Gastrocnemius medialis (tissue), 4 donors: Measurements from ENCODE around the gene PTGES2. TPM values are rescaled to one million over a fixed set of nuclear protein-coding genes. Genes with fewer than 3 reads are reported as not detected.

Experiments
- ATAC-seq, 2 donors: fragments of 150-250 bp; one replicate each; pipeline ENCODE4 v1.9.1; 2016
- DNase-seq, 2 donors: peaks; one replicate each; pipeline ENCODE4 v3.0.0-alpha.2; 2019
- H3K27ac ChIP-seq, 4 donors: fragments of 200-600 bp; sonication (generic); 1 replicate in 1 of 4; 2 replicates in 3 of 4; pipeline ENCODE4 v1.5.1; 2016 to 2018; ENCODE audit warnings: mild to moderate bottlenecking in 2 of 4, moderate library complexity in 1 of 4
- H3K27me3 ChIP-seq, 3 donors: fragments of 200-600 bp; sonication (generic) in 2 of 3; 1 replicate in 1 of 3; 2 replicates in 2 of 3; pipeline versions ENCODE4 v1.5.1 to v1.6.0; 2016 to 2019; ENCODE audit warnings: mild to moderate bottlenecking in 1 of 3, moderate library complexity in 1 of 3
- H3K36me3 ChIP-seq, 2 donors: fragments of 200-600 bp; sonication (generic) in 1 of 2; one replicate each; pipeline ENCODE4 v1.5.1; 2017 to 2018
- H3K4me1 ChIP-seq, 2 donors: fragments of 200-600 bp; sonication (generic) in 1 of 2; one replicate each; pipeline ENCODE4 v1.5.1; 2016 to 2017; ENCODE audit warnings: mild to moderate bottlenecking in 2 of 2
- H3K4me3 ChIP-seq, 4 donors: fragments of 200-600 bp; sonication (generic) in 3 of 4; 1 replicate in 1 of 4; 2 replicates in 3 of 4; pipeline ENCODE4 v1.5.1; 2016 to 2019; ENCODE audit warnings: mild to moderate bottlenecking in 2 of 4
- H3K9me3 ChIP-seq, 3 donors: fragments of 200-600 bp; sonication (generic) in 2 of 3; 1 replicate in 1 of 3; 2 replicates in 2 of 3; pipeline ENCODE4 v1.5.1; 2016 to 2019
- POLR2A ChIP-seq, 2 donors: fragments of 450-650 bp; IDR thresholded peaks; one replicate each; pipeline ENCODE4 v1.6.1; 2017; ENCODE audit warnings: antibody characterized with exemption in 2 of 2, mild to moderate bottlenecking in 2 of 2, moderate library complexity in 2 of 2
- in situ Hi-C, 4 donors: fragments of 200-750 bp; cut with MboI; loops; one replicate each; pipeline versions ENCODE4 v1.15.0 to v1.8.0; 2017; ENCODE audit warnings: low sequenced_read_pairs in 4 of 4
- intact Hi-C: fragments of 100-400 bp; cut with DNase I; formaldehyde crosslinking; loops from one replicate; pipeline ENCODE4 v1.15.1; 2023; ENCODE audit warnings: low total_unique reads
- total RNA-seq, 4 donors: library from RNA; depleted of rRNA; stranded (reverse); fragments of >200 nt; gene quantifications; one replicate each; pipeline versions ENCODE4 v1.1.0 to v1.2.3, GENCODE V29; 2016
- TF ChIP-seq, protein P1 (sequence below), 5 experiments: fragments of 450-650 bp in 3 of 5; fragments of 200-600 bp in 2 of 5; sonication (generic) in 2 of 5; IDR thresholded peaks in 4 of 5; conservative IDR thresholded peaks in 1 of 5; 1 replicate in 4 of 5; 2 replicates in 1 of 5; pipeline ENCODE4 v1.5.1; 2016 to 2019; ENCODE audit warnings: antibody characterized with exemption in 5 of 5, mild to moderate bottlenecking in 3 of 5, moderate library complexity in 3 of 5

Gene PTGES2
- total RNA-seq, 4 donors from 2014 or later: 95.2 to 266 (median 155) TPM

DNA sequence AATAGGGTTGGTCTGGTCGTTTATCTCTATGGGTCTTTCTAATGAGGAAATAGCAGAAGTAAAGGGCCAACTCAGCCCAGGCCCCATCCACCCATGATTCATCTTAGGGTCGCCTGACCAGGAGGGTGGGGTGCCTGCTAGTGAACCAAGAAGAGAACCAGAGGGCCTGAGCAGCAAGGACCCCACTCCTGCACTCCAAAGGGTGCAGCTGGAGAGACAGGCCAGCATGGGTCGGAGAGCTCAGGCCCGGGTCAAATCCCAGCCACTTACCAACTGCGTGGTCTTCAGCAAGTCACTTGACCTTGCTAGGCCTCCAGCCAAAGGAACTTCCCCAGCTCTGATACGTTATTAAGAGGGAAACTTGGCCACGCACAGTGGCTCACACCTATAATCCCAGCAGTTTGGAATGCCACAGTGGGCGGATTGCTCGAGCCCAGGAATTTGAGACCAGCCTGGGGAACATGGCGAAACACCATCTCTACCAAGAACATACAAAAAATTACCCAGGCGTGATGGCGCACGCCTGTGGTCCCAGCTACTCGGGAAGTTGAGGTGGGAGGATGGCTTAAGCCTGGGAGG, 36.9 kb upstream of the PTGES2 start:
- peaks cover 0 to 66% of the 10 kb centered on the region in 2 donors for H3K36me3 ChIP-seq
- no peak for DNase-seq
- no peaks in the 10 kb centered on the region for H3K27me3 ChIP-seq
- intact Hi-C loops: no loop called here
- no peak overlapping the region for H3K27ac ChIP-seq
- H3K9me3 ChIP-seq: no peaks in the 10 kb centered on the region
- H3K4me3 ChIP-seq: no peak overlapping the region
- in situ Hi-C loops: no loop called here
- no peak for TF ChIP-seq POLR2A (IDR thresholded peaks at IDR 0.05)
- TF ChIP-seq, protein P1, sequence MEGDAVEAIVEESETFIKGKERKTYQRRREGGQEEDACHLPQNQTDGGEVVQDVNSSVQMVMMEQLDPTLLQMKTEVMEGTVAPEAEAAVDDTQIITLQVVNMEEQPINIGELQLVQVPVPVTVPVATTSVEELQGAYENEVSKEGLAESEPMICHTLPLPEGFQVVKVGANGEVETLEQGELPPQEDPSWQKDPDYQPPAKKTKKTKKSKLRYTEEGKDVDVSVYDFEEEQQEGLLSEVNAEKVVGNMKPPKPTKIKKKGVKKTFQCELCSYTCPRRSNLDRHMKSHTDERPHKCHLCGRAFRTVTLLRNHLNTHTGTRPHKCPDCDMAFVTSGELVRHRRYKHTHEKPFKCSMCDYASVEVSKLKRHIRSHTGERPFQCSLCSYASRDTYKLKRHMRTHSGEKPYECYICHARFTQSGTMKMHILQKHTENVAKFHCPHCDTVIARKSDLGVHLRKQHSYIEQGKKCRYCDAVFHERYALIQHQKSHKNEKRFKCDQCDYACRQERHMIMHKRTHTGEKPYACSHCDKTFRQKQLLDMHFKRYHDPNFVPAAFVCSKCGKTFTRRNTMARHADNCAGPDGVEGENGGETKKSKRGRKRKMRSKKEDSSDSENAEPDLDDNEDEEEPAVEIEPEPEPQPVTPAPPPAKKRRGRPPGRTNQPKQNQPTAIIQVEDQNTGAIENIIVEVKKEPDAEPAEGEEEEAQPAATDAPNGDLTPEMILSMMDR (IDR thresholded peaks at IDR 0.05 in 4 of 5, conservative IDR thresholded peaks at IDR 0.05 in 1 of 5): no peak
- peaks cover 8 to 9% of the 10 kb centered on the region in 2 donors for H3K4me1 ChIP-seq
- ATAC-seq: no peak

DNA sequence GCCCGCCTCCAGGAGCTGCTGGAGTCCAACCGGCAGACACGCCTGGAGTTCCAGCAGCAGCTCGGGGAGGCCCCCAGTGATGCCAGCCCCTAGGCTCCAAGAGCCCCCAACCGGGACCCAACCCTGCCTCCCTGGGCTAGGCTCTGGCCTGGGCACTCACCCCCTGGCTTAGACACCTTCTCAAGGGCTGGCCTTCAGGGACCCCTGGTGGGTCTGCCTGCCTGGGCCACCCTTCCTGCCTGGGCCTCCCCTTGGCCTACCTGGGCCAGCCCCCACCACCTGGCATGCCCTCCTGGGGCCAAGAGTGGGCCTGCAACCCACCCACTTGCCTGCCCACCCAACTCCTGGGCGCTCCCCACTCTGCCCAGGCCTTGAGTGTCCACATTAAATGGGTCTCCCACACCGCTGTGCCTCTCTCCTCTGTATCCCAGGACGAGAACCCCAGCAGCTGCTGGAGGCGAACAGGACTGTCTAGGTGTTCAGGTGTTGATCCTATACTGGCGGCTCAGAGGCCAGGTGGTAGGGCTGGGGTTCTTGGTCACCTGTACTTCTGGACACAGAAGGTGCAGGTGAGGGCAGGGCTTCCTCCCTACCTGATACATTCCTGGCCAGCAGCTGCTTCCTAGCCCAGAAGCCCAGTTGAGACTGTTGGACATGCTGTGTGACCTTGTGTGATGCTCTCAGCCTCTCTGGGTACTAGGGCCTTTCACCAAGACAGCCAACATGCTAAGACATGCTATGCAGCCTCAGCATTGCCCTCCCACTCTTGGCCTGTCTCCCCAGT, 36.2 kb upstream of the PTGES2 start:
- peaks cover 0 to 59% of the 10 kb centered on the region in 2 donors for H3K36me3 ChIP-seq
- H3K4me1 ChIP-seq: peaks cover 8 to 9% of the 10 kb centered on the region in 2 donors
- in situ Hi-C loops (no loop called here), intact Hi-C loops (no loop called here)
- H3K9me3 ChIP-seq: no peaks in the 10 kb centered on the region
- no peaks in the 10 kb centered on the region for H3K27me3 ChIP-seq
- ATAC-seq: no peak
- H3K4me3 ChIP-seq: no peak overlapping the region
- TF ChIP-seq POLR2A (IDR thresholded peaks at IDR 0.05): no peak
- H3K27ac ChIP-seq: no peak overlapping the region
- DNase-seq: no peak

DNA sequence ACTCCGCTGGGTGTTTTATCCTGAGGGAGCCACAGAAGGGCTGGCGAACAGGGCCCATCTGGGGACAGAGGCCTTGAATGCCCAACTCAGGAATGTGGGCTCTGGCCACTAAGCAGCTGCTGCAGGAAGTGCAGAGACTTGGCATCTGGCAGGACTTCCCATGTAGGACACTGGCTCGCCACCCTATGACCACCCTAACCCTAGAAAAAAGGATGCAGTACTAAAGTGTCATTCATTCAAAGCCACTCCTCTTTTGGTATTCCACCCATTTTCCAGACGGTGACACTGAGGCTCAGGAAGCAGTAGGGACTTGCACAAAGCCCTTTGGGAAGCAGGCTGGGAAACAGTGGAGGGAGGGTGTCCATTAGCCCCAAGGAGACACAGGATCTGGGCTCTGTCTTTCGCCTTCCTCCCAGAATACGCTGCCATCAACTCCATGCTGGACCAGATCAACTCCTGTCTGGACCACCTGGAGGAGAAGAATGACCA, 35.5 kb upstream of the PTGES2 start:
- intact Hi-C loops: no loop called here
- no peak for ATAC-seq

DNA sequence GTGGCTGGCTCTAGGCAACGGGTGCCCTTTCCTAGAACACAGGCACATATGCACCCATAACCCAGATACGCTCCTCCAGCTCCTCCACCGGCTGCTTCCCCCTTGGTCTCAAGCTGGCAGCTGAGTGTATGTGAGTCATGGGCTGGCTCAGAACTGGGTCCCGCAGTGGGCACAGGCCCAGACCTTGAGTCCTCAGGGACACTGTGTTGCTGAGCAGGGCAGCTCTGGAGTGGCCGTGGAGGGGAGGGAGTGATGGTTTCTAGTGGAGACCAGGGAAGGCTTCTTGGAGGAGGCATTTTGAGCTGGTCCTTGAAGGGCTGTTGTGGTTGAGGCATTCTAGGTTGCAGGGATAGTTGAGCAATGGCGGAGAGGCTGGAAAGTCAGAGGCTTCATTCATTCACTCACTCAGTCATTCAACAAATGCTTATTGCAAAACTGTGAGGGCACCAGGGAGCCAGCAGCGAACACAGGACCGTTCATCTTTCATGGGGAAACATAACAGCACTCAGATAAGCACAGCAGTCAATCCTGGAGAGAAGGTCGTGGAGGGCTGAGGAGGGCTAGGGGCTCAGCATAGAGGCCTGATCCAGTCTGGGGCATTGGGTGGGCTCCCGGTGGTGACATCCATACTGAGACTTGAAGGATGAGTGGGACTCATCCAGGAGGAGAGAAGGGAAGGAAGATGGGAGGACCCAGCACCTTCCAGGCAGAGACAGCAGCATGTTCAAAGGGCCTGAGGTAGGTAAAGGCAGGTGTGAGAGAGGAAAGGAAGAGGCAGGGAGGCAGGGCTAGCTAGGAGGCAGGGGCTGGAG, 34.9 kb upstream of the PTGES2 start:
- Histone ChIP-seq H3K4me3 (no peak overlapping the region), H3K9me3 (no peaks in the 10 kb centered on the region), H3K27ac (no peak overlapping the region), H3K4me1 (peaks cover 8 to 9% of the 10 kb centered on the region in 2 donors), H3K27me3 (no peaks in the 10 kb centered on the region), H3K36me3 (peaks cover 0 to 47% of the 10 kb centered on the region in 2 donors)
- ATAC-seq (peak; percentile 55 to 59), DNase-seq (peak; percentile 51 to 78)
- no peak for TF ChIP-seq POLR2A (IDR thresholded peaks at IDR 0.05)
- TF ChIP-seq, protein P1 (IDR thresholded peaks at IDR 0.05 in 4 of 5, conservative IDR thresholded peaks at IDR 0.05 in 1 of 5): no peak
- intact Hi-C loops: no loop called here
- in situ Hi-C loops: no loop called here

More for the DNA sequence above, 35.5 kb upstream of the PTGES2 start:
- Histone ChIP-seq H3K27ac (no peak overlapping the region), H3K4me1 (peaks cover 8 to 9% of the 10 kb centered on the region in 2 donors), H3K27me3 (no peaks in the 10 kb centered on the region), H3K4me3 (no peak overlapping the region), H3K9me3 (no peaks in the 10 kb centered on the region), H3K36me3 (peaks cover 0 to 54% of the 10 kb centered on the region in 2 donors)
- TF ChIP-seq, protein P1 (IDR thresholded peaks at IDR 0.05 in 4 of 5, conservative IDR thresholded peaks at IDR 0.05 in 1 of 5): no peak
- no peak for TF ChIP-seq POLR2A (IDR thresholded peaks at IDR 0.05)
- in situ Hi-C loops: no loop called here
- no peak for DNase-seq
